Stomach (tissue), 9 donors: ENCODE data around the gene F5. TPM values are rescaled to one million over a fixed set of nuclear protein-coding genes. Genes with fewer than 3 reads are reported as not detected.

Experiments used
- DNase-seq, 2 donors: peaks; one replicate each; pipeline versions ENCODE4 v3.0.0 to v3.0.0-alpha.2; 2013 to 2019
- H3K27ac ChIP-seq, 5 donors: fragments of 200-600 bp in 4 of 5; sonication (generic) in 4 of 5; one replicate each; pipeline ENCODE4 v1.5.1; 2013 to 2019; ENCODE audit warnings: mild to moderate bottlenecking in 1 of 5, moderate library complexity in 1 of 5
- H3K27me3 ChIP-seq, 3 donors: fragments of 200-600 bp; sonication (generic); one replicate each; pipeline ENCODE4 v1.5.1; 2017 to 2019; ENCODE audit warnings: mixed run types in 1 of 3
- H3K36me3 ChIP-seq, 4 donors: fragments of 200-600 bp; sonication (generic); 1 replicate in 3 of 4; 2 replicates in 1 of 4; pipeline ENCODE4 v1.5.1; 2016 to 2019
- H3K4me1 ChIP-seq, 4 donors: fragments of 200-600 bp; sonication (generic); one replicate each; pipeline ENCODE4 v1.5.1; 2016 to 2019
- H3K4me3 ChIP-seq, 4 donors: fragments of 200-600 bp; sonication (generic) in 3 of 4; one replicate each; pipeline ENCODE4 v1.5.1; 2016 to 2019; ENCODE audit warnings: mild to moderate bottlenecking in 1 of 4
- H3K9me3 ChIP-seq, 4 donors: fragments of 200-600 bp; sonication (generic); one replicate each; pipeline ENCODE4 v1.5.1; 2016 to 2019
- EP300 ChIP-seq: sonication (generic); formaldehyde crosslinking; IDR thresholded peaks from one replicate; pipeline ENCODE4 v1.6.1; 2017; ENCODE audit warnings: antibody characterized with exemption
- POLR2A ChIP-seq, 4 donors: fragments of 450-650 bp; IDR thresholded peaks; one replicate each; pipeline ENCODE4 v1.6.1; 2016; ENCODE audit warnings: antibody characterized with exemption in 4 of 4, control low read depth in 2 of 4, mild to moderate bottlenecking in 1 of 4, moderate library complexity in 1 of 4
- POLR2AphosphoS5 ChIP-seq, 3 donors: sonication (generic); formaldehyde crosslinking; IDR thresholded peaks; one replicate each; pipeline ENCODE4 v1.6.1; 2016; ENCODE audit warnings: antibody characterized with exemption in 3 of 3
- WGBS, 5 donors: extraction: QIAGEN DNeasy Blood & Tissue Kit in 3 of 5; methylation state at CpG; one replicate each; pipeline versions ENCODE4 v1.1.5 to v1.1.7; 2013 to 2018; 5-methylcytosine and 5-hydroxymethylcytosine counted together
- intact Hi-C: fragments of 100-400 bp; cut with DNase I; formaldehyde crosslinking; loops from one replicate; pipeline ENCODE4 v1.15.1; 2023; ENCODE audit warnings: low total_unique reads
- polyA plus RNA-seq, 3 donors: library from polyadenylated mRNA; stranded (reverse); fragments of 200-250 nt; gene quantifications; one replicate each; pipeline ENCODE4 v1.2.3, GENCODE V29; 2013
- total RNA-seq, 5 donors: library from RNA; depleted of rRNA; stranded (reverse); fragments of >200 nt; gene quantifications; one replicate each; pipeline versions ENCODE4 v1.1.0 to v1.2.3, GENCODE V29; 2014 to 2016
- TF ChIP-seq, protein P1 (sequence below), 7 experiments: fragments of 450-650 bp in 4 of 7; fragments of 200-600 bp in 3 of 7; sonication (generic) in 3 of 7; IDR thresholded peaks; one replicate each; pipeline ENCODE4 v1.5.1; 2016 to 2019; ENCODE audit warnings: antibody characterized with exemption in 7 of 7, control low read depth in 2 of 7, mild to moderate bottlenecking in 1 of 7
- donor health status: healthy with polysubstance abuse.
- donor health status: Bipolar disorder and iron deficiency.
- donor health status: healthy.

Gene F5
- total and polyA plus RNA-seq, 8 donors: 0.06 to 4.8 (median 1.0) TPM; not detected in 2

DNA sequence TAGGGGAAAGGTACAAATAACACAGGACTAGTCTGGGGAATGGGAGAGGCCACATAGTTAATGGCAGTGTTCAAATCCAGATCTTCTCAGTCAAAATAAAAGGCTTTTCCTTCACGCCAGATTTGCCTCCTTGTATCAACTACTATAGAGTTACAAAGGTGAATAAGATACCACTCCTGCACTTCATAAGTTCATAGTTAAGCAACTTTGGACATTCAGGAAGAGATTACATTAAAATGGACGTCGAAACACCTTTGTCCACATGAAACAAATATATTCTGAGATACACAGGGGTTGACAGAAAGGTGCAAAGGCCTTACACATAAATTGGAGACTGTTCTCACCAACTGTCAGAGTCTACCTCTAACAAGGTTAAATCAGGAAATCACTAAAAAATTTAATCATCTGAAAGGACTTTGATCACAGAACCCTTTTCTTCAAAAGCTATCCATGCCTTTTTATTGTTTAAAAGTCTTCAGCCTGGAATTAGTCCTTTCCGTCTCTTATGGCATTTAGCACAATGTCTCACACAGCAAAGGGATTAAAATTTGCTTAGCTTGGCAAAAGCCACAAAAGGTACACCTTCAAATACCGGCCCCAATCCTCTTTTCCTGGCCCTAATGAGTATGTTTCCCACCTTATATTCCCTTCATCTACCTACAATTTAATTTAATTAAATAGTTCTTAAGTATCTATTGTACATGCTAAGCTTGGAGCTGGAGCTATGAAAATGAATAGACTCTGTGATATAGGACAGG, 8.1 kb downstream of the F5 start:
- intact Hi-C loops: no loop called here
- Histone ChIP-seq H3K27ac (no peak overlapping the region), H3K9me3 (no peaks in the 10 kb centered on the region), H3K36me3 (no peaks in the 10 kb centered on the region), H3K4me3 (no peak overlapping the region), H3K4me1 (peaks cover 0 to 10% (median 0%) of the 10 kb centered on the region in 4 donors), H3K27me3 (peaks cover 0 to 3% (median 0%) of the 10 kb centered on the region in 3 donors)
- TF ChIP-seq EP300: no peak
- 59 to 73% (median 68%) methylated on average over 5 of the region's 5 CpGs for WGBS, 5 donors
- DNase-seq: no peak

DNA sequence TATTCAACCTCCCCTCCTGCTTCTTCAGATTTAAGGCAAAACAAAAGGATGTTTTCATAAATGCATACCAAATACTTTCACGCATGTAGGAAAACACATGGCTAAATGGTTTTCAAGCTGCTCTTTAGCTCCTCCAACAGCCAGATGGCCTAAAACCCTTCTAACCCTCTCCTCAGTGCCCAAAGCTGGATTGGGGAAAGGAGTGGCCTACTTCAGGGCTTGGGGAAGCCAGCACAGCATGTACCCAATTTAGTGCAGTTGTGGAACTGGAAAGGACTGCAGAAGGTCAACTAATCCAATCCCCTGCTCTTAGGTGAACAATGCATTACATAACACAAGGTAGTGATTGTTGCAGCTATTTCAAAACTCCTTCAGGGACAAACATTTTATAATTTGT, 9.3 kb downstream of the F5 start:
- Histone ChIP-seq H3K4me1 (peaks cover 0 to 10% (median 0%) of the 10 kb centered on the region in 4 donors), H3K27ac (no peak overlapping the region), H3K4me3 (no peak overlapping the region), H3K27me3 (no peaks in the 10 kb centered on the region), H3K36me3 (no peaks in the 10 kb centered on the region), H3K9me3 (no peaks in the 10 kb centered on the region)
- DNase-seq: no peak
- 84 to 95% (median 93%) methylated on average over 1 of the region's 1 CpG for WGBS, 5 donors
- intact Hi-C loops: no loop called here
- TF ChIP-seq, protein P1, sequence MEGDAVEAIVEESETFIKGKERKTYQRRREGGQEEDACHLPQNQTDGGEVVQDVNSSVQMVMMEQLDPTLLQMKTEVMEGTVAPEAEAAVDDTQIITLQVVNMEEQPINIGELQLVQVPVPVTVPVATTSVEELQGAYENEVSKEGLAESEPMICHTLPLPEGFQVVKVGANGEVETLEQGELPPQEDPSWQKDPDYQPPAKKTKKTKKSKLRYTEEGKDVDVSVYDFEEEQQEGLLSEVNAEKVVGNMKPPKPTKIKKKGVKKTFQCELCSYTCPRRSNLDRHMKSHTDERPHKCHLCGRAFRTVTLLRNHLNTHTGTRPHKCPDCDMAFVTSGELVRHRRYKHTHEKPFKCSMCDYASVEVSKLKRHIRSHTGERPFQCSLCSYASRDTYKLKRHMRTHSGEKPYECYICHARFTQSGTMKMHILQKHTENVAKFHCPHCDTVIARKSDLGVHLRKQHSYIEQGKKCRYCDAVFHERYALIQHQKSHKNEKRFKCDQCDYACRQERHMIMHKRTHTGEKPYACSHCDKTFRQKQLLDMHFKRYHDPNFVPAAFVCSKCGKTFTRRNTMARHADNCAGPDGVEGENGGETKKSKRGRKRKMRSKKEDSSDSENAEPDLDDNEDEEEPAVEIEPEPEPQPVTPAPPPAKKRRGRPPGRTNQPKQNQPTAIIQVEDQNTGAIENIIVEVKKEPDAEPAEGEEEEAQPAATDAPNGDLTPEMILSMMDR (IDR thresholded peaks at IDR 0.05): no peak

DNA sequence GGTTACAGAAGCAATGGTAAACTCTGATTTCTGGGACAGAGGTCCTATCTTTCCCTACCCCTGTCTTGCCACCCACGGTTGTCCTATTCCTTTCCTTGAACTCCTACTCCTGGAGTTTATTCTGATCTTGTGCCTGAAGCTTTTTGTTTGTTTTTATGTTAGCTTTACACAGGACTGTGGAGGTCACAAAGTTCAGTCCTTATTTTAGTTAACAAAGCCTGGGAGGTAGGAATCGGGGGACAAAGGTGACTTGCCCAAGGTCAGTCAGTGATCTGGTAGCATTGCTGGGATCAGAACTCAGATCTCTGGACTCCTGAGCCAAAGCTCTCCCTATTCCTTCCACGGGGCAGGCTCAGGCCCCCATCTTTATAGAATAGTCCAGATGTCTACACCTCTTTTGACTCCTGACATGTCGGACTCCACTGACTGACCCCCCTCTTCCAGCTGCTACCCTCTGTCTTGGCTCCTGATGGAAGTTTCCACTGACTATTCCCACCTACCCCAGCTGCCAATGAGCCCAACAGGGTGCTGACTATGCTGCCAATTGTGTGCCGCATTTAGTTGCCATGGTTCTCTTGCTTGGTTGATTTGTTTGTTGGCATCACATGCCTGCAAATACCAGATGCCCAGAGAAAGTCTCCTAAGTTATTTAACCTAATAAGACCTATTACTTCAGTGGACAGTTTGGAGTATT, 9.9 kb downstream of the F5 start:
- 67 to 83% (median 73%) methylated on average over 5 of the region's 5 CpGs for WGBS, 5 donors
- TF ChIP-seq EP300: no peak
- TF ChIP-seq POLR2A (IDR thresholded peaks at IDR 0.05): no peak
- TF ChIP-seq POLR2AphosphoS5 (IDR thresholded peaks at IDR 0.05): no peak
- TF ChIP-seq, protein P1 (IDR thresholded peaks at IDR 0.05): no peak
- Histone ChIP-seq H3K36me3 (no peaks in the 10 kb centered on the region), H3K27ac (no peak overlapping the region), H3K4me1 (peaks cover 0 to 10% (median 0%) of the 10 kb centered on the region in 4 donors), H3K4me3 (no peak overlapping the region), H3K27me3 (no peaks in the 10 kb centered on the region), H3K9me3 (no peaks in the 10 kb centered on the region)
- no peak for DNase-seq
- intact Hi-C loops: no loop called here

DNA sequence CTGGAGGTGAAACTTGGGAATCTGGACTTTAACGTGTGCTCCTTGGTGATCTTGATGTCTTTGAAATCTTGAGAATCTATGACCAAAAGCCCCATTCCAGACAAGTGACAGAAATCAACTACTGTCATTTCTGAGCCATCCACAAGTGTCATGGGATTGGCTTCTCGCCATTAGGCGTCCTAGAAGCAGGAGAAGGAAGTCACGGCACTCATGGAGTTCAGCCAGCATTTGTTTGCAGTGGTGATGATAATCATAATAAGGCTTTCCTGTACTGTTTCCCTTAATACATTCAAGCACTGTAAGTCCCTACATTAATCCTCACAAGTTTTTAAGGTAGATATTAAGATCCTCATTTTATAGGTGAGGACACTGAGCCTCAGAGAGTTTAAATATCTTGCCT, 11.9 kb downstream of the F5 start:
- Histone ChIP-seq H3K4me3 (no peak overlapping the region), H3K9me3 (no peaks in the 10 kb centered on the region), H3K36me3 (no peaks in the 10 kb centered on the region), H3K4me1 (peaks cover 0 to 16% (median 3%) of the 10 kb centered on the region in 4 donors), H3K27me3 (no peaks in the 10 kb centered on the region), H3K27ac (no peak overlapping the region)
- TF ChIP-seq POLR2AphosphoS5 (IDR thresholded peaks at IDR 0.05): no peak
- TF ChIP-seq, protein P1 (IDR thresholded peaks at IDR 0.05): no peak
- TF ChIP-seq EP300: no peak
- TF ChIP-seq POLR2A (IDR thresholded peaks at IDR 0.05): no peak
- WGBS, 5 donors: 29 to 40% (median 38%) methylated on average over 4 of the region's 4 CpGs
- peak in 1 of 2 donors; percentile 29 for DNase-seq
- intact Hi-C loops: no loop called here

DNA sequence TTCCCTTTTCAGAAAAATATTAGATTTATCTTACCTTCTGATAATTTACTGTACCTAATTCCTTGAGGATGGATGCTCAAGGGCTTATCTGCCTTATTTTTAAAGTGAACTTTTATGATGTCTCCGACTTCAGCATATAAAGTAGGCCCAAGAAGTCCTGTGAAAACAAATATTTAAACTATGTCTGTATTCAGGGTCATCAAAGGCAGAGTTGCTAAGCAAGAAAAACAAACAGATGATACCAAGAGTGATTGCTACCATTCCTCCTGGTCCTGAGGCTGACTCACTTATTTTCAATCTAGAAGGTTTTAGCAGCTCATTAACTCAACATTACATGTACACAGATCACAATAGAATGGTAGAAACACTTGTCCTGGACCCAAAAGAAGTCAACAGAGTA, 14.1 kb downstream of the F5 start:
- Histone ChIP-seq H3K27ac (no peak overlapping the region), H3K4me1 (peaks cover 0 to 19% (median 3%) of the 10 kb centered on the region in 4 donors), H3K9me3 (no peaks in the 10 kb centered on the region), H3K4me3 (no peak overlapping the region), H3K36me3 (no peaks in the 10 kb centered on the region), H3K27me3 (no peaks in the 10 kb centered on the region)
- no peak for TF ChIP-seq POLR2AphosphoS5 (IDR thresholded peaks at IDR 0.05)
- TF ChIP-seq POLR2A (IDR thresholded peaks at IDR 0.05): no peak
- no peak for TF ChIP-seq EP300
- TF ChIP-seq, protein P1 (IDR thresholded peaks at IDR 0.05): no peak
- 25 to 41% (median 27%) methylated on average over 1 of the region's 1 CpG for WGBS, 5 donors
- peak in 1 of 2 donors; percentile 28 for DNase-seq
- intact Hi-C loops: no loop called here
